Stimulated activated CD8-positive, alpha-beta memory T cell treated with anti-CD3 and anti-CD28 coated beads, Interleukin-12 subunit alpha, Interleukin-12 subunit beta, amount 100 ng/mL, for 1 hour (primary cell): ENCODE results near the gene FAM25A.

Source experiments
- DNase-seq: peaks from one replicate; pipeline ENCODE4 v3.0.0-alpha.2; 2020; ENCODE audit warnings: low read depth

Gene FAM25A

GRCh38 chr10:87064651-87065050, 44.6 kb downstream of the FAM25A start:
- DNase-seq, result no peak

DNA sequence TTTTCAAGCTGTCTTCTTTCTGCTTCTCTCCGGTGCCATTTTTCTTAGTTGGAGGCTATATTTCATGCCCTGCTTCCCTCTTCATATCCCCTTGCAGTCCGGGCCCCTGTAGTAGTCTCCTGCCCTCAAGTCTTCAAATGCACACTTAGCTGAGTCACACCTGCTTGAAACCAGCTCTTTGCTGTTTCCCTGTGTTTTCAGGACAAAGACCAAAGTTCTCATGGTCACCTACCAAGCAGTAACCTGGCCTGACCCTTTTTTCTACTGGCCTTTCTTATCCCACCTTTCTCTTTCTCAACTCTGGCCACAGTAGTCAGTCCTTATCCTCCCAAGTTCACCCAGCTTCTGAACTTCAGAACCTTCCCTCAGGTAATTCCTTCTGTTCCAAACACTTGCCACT, 46.1 kb downstream of the FAM25A start:
- no peak for DNase-seq

DNA sequence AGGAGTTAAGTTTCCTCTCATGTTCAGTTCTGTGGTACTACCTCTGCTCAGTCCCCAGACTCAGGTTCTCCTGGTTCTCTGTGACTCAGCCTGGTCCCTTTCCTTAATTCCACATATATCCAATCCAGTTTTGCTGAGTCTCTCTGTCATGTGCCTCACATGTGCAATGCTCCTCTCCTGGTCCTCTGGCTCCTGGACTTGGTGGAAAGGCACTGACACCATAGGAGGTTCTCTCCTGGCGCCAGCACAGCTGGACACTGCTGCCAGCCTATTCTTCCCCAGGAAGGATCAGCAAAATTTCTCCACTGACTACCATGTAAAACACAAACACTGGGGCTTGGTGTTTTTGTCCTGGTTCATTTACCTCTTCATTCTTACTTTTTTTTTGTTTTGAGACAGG, 46.8 kb downstream of the FAM25A start:
- no peak for DNase-seq

GRCh38 chr10:87068281-87068680, 48.2 kb downstream of the FAM25A start:
- no peak for DNase-seq

DNA sequence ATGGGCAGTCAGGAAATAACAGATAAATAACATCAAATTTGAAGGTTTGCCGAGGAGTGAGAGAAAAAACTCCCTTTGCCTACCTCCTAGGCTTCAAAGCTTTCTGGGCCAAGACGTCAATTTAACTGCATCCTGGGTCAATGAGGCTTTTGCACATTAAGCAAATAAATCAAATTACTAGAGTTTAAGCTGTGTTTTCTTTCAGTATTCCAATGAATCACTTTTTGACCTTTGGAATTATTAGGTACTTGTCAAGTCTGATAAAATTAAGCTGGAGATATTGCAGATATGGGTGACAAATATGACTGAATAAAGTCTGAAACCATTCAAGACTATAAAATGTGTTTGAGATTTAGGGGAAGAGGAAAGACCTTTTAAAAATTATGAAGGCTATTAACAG, 52.4 kb downstream of the FAM25A start:
- no peak for DNase-seq
